ENCODE measurements around the gene EPC2.

The EPC2 gene

DNA sequence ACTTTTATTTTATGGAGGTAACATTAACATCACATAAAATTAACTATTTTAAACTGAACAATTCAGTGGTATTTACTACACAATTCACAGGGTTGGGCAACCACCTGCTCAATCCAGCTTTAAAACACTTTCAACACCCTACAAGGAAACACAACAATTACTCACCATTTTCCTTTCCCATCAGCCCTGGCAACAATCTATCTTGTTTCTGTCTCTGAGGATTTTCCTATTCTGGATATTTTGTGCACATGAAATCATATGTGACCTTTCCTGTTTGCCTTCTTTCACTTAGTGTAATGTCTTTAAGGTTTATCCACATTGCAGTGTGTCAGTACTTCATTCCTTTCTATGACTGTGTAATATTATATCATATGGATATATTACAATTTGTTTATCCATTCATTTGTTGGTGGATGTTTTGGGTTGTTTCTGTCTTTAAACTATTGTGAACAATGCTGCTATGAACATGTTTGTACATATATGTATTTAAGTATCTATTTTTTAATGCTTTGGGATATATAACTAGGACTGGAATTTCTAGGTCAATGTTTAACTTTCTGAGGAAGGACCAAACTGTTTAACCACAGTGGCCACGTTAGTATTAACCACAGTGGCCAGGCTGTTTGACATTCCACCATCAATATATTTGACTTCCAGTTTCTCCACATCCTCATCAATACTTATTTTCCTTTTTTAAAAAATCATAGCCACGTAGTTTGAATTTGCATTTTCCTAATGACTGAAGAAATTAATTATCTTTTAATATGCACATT is 158.1 kb downstream of the EPC2 start:
- in situ Hi-C loops (cut with MboI; ENCODE audit: low sequenced_read_pairs) = no loop called here

DNA sequence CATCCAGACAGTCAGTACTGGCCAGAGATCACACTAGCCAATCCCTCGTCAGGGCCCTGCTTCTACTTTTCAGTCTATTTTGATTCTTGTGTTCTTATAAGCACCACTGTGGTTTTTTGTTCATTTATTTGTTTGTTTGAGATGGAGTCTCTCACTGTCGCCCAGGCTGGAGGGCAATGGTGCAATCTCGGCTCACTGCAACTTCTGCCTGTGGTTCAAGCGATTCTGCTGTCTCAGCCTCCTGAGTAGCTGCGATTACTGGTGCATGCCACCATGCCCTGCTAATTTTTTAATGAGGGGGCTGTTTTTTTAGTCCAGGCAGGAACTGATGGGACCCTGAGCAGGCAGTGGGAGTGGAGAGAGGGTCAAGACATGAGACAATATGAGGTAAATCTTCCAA is 165.5 kb downstream of the EPC2 start:
- in situ Hi-C loops (cut with MboI; ENCODE audit: low sequenced_read_pairs) = no loop called here

DNA sequence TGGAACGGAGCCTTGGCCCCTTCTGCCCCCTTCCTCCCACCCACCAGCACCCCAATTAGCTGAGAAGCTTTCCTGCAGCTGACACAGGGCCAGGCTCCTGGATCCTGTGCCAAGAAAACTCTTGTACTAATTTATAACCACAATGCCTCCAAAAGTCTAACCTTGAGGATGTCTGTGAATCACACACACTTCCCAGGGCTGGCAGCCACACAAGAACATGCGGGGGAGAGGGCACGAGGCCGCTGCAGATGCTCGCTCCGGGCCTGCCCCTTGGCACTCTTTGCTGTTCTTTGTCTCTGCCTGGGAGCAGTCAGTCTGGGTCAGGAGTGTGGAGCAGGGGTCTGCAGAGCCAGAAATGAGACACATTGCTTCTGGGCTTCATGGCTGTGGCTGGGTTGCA is 167.8 kb downstream of the EPC2 start:
- in situ Hi-C loops (cut with MboI; ENCODE audit: low sequenced_read_pairs) = no loop called here

DNA sequence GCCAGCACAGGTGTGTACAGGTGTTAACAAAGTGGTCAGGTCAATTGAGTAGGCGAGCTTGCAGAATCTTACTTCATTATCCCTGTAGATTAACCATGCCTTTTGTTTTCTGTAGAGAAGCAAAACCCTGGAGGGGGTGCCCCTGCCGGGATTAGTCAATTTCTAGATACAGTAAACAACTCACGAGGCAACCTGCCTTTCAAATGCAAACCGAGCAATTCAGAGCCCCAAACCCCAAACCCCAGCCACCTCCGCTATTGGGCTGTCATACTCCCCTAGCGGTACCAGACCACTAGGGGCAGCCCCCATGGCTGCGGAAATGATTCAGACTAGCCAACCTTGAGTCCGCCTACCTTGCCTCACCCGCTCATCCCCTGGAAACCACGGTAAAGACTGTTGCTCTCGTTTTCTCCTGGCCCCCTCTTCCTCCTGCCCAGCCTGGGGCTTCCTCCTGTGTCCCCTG is 169.1 kb downstream of the EPC2 start:
- in situ Hi-C loops (cut with MboI; ENCODE audit: low sequenced_read_pairs) = no loop called here

DNA sequence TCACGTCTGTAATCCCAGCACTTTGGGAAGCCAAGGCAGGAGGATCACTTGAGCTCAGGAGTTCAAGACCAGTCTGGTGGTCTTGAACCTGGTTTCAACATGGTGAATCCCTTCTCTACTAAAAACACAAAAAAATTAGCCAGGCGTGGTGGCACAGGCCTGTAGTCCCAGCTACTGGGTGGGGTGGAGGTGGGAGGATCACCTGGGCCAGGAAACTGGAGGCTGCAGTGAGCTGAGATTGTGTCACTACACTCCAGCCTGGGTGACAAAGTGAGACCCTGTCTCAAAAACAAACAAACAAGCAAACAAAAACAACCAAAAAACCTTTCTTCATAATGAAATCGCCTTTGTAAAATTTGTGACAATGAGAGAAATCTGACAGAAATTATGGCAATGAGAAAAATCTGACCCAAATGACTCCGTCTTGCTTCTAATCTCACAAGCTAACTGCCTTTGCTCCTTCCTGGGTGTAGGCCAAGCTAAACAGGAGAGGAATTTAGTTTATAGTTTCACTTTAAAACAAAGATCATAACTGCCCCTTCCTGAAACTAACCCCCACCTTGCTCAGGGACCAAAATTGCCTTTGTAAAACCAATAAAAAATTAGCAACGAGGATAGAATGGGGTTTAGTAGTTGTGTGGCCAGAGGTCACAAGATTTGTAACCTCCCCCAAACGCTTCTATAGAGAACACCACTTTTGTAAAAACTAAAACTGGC is 169.8 kb downstream of the EPC2 start:
- in situ Hi-C loops (cut with MboI; ENCODE audit: low sequenced_read_pairs) = no loop called here

DNA sequence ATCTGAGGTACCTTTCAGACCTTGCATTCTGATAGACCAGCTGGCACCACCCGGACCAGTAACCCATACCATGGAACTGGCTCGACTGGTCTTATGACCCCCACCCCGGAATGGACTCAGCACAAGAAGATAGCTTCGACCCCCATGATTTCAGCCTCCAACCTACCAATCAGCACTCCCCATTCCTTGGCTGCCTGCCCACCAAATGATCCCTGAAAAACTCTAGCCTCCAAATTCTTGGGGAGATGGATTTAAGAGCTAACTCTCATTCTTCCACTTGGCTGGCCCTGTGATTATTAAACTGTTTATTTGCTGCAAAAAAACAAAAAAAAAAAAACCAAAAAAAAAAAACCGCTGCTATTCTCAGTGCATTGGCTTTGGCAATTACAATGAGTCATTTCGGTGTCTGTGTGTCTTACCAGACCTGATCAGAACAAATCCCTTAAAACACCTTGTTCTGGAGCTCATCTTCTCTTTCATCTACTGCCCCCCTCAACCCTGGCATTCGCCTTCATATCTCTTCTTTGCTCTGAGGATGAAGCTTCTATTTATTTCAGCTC is 170.4 kb downstream of the EPC2 start:
- in situ Hi-C loops (cut with MboI; ENCODE audit: low sequenced_read_pairs) = no loop called here

DNA sequence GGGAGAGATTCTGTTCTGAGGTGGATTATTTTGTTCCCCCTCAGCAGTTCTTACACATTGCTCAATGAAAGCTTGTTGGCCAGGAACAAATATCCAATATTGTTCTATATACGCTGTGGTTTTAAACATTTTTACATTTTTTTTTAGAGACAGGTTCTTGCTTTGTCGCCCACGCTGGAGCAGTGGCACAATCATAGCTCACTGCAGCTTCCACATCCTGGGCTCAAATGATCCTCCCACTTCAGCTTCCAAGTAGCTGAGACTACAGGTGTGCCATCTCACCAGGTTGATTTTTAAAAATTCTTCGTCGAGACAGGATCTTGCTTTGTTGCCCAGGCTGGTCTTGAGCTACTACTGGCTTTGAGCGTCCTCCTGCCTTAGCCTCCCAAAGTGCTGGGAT is 171.6 kb downstream of the EPC2 start:
- in situ Hi-C loops (cut with MboI; ENCODE audit: low sequenced_read_pairs) = no loop called here

DNA sequence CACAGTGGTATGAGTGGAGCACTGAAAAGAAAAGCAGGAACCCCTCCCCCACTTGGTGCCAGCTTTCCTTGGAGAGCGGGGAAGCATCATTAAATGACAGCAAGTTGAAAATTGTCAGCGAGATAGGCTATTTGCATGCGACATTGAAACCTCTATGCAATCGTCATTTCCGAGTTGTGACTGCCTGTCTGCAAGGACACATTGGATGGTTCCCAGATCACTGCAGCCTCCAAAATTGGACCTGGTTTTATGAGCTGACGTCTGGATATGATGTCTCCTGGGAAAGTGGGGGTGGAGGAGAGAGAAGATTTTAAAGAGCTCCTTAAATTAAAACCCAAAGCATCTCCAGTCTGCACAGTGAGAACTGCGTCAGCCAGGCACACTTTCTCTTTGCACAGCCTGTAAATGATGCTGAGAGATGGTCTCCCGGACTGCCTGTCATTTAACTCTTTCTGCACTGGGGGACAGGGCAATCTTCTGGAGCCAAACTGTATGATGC is 172.7 kb downstream of the EPC2 start:
- in situ Hi-C loops (cut with MboI; ENCODE audit: low sequenced_read_pairs) = no loop called here

DNA sequence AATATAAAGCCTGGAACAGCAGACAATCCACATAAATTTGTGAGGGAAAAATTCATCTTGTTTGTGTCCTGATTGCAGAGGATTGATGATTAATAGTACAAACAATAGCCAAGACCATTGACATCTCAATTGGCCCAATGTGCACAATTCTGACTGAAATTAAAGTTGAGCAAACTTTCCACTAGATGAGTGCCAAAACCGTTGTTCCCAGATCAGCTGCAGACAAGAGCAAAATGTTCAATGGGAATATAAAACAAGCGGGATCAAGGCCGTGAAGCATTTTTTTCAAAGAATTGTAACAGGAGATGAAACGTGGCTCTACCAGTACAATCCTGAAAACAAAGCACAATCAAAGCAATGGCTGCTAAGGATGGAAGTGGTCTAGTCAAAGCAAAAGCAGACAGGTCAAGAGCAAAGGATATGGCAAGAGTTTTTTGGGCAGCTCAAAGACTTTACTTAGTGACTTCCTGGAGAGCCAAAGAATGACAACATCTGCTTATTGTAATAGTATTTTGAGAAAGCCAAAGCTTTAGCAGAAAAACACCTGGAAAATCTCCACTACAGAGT is 174.6 kb downstream of the EPC2 start:
- in situ Hi-C loops (cut with MboI; ENCODE audit: low sequenced_read_pairs) = no loop called here

DNA sequence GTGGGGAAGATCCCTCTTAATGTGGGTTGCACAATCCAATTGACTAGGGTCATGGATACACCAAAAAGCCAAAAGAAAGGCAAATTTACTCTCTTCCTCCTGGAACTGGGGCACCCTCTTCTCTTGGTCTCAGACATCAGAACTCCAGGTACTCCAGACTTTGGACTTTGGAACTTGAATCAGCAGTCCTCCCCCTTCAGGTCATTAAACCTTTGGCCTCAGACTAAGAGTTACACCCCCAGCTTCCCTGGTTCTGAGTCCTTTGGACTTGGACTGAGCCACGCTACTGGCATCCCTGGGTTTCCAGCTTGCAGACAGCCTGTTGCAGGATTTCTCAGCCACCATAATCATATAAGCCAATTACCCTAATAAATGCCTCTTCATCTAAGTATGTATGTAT is 179.6 kb downstream of the EPC2 start:
- in situ Hi-C loops (cut with MboI; ENCODE audit: low sequenced_read_pairs) = no loop called here

DNA sequence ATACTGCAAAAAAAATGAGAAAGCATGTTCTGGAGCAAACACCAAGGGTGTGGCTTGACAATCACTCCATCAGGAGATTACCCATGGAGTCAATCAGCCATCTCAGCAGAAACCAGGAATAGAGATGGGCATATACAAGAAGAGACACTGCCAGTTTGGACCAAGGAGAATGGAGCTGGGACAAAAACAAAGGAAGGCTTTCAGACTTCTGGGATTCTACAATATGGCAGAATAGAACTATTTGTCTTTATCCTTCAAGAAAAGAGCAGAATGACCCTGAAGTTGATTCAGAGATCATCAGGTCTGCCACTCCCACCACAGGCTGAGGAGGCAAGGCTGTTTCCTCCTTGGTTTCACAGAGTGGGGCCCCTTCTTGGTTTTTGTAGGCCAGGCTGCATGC is 182.2 kb downstream of the EPC2 start:
- in situ Hi-C loops (cut with MboI; ENCODE audit: low sequenced_read_pairs) = no loop called here

DNA sequence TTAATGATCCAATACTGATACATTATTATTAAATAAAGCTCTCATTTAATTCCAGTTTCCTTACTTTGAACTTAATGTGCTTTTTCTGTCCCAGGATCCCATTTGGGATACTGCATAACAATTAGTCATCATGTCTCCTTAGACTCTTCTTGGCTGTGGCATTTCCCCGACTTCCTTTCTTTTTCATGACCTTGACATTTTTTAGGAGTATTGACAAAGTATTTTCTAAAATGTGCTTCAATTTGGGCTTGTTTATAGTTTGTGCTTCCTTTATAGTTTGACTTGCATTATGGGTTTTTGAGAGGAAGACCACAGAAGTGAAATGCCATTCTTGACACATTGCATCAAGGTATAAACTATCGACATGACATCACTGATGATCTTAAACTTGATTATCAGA is 184.4 kb downstream of the EPC2 start:
- in situ Hi-C loops (cut with MboI; ENCODE audit: low sequenced_read_pairs) = no loop called here

DNA sequence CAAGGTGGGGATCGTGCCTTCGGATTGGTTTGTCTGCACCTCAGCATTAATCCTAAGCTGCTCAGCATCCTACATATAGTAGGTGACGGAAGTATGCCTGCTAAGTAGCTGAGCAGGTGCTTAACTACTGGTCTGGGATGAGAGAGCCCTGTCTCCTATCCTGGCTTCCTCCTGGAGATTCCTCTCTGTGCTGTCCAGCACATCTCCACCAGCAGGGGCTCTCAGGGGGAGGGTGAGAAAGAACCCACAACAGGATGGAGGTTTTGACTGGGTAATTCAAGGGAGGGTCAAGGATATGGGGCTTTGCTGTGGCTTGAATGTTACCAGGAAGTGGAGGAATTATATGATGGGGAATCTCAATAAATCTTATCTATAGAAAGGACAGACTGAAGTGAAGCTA is 185.1 kb downstream of the EPC2 start:
- in situ Hi-C loops (cut with MboI; ENCODE audit: low sequenced_read_pairs) = no loop called here

DNA sequence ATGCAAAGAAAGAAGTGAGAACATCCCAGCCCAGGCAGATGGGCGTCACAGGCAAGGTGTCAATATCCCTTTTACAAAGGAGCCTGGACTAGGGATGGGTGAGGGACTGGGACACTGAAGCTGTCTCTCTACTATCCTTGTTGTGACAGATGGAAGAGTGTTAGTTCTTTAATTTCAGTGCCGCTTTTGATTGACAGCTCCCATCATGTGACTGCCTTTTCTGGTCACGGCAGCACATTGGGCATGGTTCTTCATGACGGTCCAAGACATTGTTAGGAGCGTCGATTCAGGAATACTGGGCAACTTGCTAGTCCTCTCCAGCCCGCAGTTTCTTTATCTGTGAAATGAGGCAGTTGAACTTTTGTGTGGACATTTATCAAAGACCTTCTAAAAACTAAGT is 188.1 kb downstream of the EPC2 start:
- in situ Hi-C loops (cut with MboI; ENCODE audit: low sequenced_read_pairs) = no loop called here
